Testis (tissue), 2 donors: ENCODE results near the gene MCTP1.

Experiments
- CTCF ChIP-seq, 3 experiments: fragments of 450-650 bp in 2 of 3; fragments of 200-600 bp in 1 of 3; sonication (generic) in 1 of 3; IDR thresholded peaks; one replicate each; pipeline ENCODE4 v1.5.1; 2016 to 2019; ENCODE audit warnings: antibody characterized with exemption in 3 of 3, mild to moderate bottlenecking in 2 of 3, moderate library complexity in 1 of 3
- POLR2A ChIP-seq: fragments of 450-650 bp; IDR thresholded peaks from one replicate; pipeline ENCODE4 v1.6.1; 2017; ENCODE audit warnings: antibody characterized with exemption, mild to moderate bottlenecking, moderate library complexity

DNA sequence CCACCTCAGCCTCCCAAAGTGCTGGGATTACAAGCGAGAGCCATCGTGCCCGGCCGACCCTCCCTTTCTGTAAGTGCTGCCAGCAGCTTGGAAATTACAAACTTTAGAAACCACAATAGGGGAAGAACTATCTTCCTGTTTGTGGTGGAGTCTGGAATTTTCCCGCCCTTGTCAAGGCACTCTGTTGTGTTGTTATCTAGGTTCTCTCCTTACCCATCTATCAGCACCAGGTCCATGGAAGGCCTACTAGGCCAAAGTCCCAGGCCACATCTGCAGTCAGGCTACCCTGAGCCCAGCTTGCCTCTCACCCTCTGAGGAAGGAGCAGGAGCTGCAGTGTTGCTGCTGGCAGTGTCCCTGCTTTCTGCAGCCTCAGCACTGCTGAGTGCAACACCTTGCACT is 214.9 kb downstream of the MCTP1 start:
- TF ChIP-seq CTCF (IDR thresholded peaks at IDR 0.05) (no peak), POLR2A (no peak)
